Measurements from ENCODE around the gene SYT8.
"Not testable (repeated sequence)": the region's sequence is repeated elsewhere in the genome, so short reads cannot be mapped to it uniquely, and the experiment has no call there.

Gene SYT8

DNA sequence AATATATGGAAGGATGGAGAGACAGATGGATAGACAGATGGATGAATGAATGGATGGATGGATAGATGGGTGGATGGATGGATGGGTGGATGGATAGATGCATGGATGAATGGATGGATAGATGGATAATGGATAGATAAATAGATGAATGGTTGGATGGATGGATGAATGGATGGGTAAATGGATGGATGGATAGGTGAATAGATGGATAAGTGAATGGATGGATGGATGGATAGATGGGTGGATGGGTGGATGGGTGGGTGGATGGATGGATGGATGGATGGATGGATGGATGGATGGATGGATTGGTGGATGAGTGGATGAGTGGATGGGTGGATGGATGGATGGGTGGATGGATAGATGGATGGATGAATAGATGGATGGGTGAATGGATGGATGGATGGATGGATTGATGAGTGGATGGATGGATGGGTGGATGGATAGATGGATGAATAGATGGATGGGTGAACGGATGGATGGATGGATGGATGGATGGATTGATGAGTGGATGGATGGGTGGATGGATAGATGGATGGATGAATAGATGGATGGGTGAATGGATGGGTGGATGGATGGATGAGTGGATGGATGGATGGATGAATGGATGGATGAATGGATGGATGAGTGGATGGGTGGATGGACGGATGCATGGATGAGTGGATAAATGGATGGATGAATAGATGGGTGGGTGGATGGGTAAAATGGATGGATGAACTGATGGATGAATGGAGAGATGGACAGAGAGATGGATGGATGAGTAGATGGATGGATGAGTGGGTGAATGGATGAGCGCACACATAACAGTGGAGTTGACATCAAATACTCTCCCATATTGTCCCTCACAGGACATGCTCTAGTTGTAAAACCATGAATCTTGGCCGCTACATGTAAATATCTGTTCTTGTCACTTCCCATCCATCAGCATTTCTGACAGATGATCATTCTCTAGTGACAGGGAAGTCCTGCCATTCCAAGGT is 26.9 kb downstream of the SYT8 start:
- DNase-seq: no peak

DNA sequence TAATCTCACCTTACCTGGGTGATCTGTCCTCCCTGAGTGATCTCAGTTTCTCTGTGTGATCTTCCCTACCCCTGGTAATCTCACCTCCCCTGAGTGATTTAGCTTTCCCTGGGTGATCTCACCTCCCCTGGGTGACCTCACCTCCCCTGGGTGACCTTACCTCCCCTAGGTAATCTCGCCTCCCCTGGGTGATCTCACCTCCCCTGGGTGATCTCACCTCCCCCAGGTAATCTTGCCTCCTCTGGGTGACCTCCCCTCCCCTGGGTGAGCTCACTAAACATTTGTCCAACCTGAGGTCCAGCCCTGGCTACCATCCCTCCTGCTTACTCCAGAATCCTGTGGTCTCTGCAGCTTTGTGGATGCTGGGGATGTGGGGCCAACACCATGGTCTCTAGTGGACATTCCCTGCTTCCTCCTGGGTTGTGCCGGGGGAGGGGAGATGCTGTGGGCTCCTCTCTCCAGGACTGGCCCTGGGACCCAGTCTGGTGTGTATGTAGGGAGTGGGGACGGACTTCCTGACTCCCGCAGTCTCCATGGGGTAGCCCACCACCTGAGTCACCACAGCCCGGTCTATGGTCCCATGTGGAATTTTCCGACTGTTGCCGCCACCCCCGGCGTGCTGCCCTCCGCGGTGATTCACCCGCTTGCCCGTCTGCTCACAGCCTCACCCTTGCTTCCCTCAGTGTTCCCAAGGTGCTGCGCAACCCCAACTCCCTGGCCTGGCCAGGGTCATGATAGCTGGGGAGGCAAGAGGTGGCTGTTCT is 28.0 kb downstream of the SYT8 start:
- DNase-seq: no peak

DNA sequence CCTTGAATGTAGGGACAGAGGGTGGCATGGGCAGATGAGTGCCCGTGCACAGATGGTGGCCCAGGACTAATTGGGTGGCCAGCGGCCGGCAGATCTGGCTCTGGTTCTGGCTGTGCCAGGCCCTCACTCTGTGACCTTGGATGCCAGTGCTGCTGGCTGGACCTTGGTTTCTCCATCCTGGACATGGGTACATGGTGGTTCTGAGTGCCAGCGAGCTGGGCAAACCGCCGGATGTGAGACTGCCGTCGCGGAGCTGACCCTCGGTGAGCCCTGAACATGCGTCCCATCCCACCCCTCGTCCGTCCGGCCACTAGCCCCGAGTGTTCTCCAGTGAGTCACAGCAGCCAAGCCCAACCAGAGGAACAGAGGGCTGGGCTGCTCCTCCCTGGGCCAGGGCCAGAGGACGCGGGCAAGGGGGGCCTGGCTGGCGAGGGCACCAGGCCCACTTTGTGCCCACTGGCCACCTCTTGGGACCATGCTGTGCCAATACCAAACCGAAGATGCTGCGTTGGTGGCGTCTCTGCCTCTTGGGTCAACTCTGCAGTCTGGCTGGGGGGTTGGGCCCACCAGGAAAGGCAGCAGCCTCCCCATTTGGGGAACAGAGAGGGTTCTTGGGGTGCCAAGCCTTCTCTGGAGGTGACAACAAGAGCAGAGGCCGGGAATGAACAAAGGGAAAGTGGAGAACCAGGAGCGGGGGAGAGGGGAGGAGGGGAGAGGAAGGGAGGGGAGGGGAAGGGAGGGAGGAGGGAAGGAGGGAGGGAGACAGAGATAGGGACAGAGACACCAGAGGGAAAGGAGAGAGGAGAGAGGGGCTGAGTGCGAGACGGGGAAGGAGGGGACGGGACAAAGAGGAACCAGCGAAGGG is 28.8 kb downstream of the SYT8 start:
- no peak for DNase-seq

DNA sequence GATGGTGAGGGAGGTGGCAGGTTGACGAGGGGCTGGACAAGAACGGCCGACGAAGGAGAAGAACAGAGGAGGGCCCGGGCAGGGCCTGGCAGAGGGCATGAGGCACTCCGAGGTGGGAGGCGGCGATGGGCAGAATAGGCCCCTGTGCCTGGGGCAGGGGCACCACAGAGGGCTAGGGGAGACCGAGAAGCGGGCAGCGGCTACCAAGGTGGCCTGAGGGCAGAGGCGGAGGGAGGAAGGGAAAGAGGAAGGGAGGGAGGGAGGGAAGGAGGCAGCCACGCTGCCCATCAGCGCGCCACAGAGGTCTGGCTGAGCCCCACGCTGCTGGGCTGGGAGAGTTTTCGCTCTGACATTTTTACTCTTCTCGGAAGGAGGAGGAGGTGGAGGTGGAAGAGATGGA is 29.4 kb downstream of the SYT8 start:
- DNase-seq: no peak

DNA sequence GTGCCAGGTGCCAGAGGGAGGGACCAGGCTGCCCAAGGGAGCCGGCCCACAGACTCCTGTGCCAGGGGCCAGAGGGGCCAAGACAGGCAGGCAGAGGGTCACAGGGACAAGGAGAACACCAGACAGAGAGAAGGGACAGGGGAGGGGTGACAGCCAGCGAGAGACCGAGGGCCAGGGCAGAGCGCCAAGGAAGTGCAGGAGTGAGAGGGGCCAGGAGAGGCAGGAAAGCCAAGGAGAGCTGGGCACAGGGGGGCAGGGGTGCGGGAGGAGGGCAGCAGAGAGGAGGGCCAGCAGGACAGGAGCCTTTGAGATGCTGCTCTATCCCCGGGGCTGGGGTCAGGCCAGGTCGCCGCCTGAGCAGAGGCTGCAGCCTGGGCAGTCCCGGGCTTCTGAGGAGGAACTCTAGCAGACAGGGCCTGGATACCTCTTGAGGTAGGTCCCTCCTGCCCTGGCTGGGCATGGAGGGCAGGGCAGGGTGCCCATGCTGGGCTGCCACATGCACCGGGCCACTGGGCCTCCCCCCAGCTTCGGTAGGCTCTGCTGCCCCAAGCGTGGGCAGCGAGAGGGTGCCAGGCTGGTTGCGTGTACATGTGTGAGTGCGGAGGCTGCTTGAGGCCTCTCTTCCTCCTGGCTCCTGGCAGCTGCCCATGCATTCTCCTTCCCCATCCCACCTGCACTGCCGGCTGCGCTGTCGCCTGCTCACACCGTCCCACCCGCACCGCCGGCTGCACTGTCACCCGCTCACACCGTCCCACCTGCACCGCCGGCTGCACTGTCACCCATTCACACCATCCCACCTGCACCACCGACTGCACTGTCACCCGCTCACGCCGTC is 30.3 kb downstream of the SYT8 start:
- no peak for DNase-seq

DNA sequence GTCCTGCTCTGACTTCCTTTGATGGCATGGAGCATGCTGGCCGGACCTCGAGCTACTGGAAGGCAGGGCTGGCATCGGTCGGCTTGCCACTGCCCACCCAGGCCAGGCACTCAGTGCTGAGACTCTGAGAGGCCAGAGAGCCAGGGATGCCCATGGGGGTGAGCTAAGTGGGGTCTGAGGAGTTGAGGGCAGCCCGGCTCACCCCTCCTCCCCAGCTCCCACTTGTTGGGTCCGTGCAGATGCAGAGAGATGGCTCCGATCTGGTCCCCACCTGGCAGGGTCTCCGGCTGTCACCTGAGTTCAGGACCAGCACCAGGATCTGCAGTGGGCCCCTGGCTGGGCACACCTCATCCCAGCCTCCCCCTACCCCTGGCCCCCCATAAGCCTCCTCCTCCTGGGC is 31.4 kb downstream of the SYT8 start:
- DNase-seq: no peak

DNA sequence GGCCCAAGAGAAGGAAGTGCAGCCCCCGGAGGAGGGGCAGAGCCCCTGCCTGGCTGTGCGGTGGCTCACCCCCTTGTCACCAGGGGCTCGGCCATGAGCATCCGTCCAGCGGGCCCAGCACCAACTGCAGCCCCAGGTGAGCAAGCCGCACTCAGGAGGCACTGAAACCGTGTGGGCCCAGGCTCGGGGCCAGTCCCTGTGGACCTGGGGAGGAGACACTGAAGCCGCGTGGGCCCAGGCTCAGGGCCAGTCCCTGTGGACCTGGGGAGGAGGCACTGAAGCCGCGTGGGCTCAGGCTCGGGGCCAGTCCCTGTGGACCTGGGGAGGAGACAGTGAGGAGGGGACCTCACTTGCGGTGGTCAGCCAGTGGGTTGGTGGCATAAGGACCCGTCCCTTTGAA is 32.0 kb downstream of the SYT8 start:
- no peak for DNase-seq

DNA sequence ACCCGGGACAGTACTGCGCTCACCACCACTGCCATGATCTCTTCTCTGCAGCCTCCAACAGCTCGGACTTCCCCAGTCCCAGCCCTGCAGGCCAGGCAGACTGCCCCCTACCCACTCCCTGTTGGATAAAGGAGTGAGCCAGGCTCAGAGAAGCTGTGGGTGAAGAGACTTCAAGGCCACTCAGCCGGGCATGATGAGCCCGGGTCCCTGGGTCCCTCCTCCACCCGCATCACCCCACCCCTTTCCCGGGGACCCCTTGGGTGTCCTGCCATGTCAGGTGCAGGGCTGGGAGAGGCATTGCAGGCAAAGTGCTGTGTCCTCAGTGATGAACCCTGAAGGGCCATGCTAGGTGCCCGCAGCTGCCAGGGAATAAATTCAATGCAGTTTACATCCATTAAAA is 32.6 kb downstream of the SYT8 start:
- no peak for DNase-seq

DNA sequence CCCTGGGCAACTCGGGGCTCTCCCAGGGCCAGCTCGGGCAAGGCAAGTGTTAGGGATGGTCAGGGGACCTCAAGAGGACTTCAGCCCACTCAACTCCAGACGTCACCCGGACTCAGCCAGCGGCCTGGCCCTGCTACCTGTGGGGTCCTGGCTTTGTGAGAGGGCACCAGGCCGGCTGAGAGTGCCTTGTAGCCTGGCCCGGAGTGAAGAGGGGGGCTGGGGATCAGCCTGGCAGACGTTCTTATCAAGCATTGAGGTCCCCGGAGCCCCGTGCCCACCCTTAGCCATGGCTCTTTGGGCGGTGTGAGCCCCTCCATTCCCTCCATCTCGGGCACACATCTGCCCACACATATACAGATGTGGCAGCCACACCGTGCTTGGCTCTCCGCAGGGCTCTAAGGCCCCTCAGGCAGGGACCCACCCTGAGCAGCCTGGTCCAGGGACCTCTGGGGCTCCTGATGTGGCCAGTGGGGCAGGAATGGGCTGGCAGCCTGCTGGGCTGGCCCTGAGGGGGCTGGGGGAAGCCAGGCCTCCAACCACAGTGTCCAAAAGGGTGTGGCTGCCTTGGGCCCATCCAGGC is 33.4 kb downstream of the SYT8 start:
- DNase-seq: no peak

DNA sequence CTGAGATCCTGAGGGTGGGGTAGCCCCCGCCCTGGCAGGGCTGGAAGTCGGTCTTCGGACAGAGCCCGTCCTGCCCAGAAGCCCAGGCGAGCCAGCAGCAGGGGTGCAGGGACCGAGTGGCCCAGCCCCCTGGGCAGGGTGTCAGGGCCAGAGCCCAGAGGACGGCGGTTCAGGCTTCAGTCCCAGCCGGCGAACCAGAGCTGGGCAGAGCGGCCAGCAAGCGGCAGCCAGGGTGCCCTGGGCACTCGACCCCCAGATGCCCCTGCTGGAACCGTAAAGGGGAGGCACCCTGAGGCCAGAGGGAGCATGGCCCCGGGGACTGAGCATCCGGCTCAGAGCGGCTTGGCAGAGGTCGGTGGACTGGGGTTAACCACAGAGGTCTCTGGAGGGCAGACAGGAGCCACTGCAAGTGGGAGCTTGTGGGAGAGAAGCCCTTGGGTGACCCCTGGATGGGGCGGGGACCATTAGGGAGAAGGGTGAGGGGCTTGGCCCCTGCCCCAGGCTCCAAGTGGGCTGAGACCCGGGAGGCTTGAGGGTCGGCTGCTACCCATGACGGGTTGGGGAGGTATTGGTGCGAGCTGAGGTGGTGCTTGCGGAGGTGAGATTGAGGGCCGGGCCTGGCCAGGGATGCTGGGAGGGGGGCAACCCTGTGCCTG is 34.0 kb downstream of the SYT8 start:
- no peak for DNase-seq

DNA sequence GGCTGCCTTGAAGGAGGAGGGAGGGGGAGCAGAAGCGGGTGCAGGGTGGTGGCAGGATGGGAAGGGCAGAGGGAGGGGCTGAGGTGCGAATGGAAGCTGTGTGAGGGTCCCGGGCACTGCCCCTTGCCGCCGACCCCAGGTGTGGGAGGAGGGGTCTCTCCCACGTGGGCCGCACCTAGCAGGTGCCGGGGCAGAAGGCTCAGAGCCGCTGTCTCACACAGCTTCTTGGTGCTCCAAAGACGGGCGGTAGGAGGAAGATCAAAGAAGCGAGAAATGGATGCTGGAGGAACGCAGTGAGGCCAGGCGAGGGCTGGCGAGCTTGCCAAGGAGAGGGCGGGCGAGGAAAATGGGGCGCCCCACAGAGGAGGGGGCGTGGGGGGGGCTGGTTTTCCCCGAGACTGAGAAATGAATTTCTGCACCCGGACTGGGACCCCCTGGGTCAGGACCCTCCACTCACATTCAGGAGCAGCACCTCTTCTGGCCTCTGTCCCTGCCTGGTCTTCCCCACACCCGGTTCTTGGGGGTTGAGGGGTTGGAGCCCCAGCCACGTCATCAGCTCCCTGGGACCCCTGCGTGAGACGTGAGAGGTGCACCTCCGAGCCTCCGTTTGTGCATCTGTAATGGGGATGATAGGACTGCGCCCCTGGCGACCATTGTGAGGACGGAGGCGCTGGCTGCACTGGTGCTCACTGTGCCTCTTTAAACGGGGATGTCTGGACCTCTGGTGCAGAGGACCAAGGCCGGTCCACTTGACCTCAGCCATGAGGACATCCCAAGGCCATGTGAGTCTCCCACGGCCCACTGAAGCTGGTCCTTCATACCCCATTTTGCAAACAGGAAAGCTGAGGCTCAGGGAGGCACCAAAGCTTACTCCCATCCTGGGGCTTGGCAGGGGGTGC is 34.9 kb downstream of the SYT8 start:
- DNase-seq: no peak

DNA sequence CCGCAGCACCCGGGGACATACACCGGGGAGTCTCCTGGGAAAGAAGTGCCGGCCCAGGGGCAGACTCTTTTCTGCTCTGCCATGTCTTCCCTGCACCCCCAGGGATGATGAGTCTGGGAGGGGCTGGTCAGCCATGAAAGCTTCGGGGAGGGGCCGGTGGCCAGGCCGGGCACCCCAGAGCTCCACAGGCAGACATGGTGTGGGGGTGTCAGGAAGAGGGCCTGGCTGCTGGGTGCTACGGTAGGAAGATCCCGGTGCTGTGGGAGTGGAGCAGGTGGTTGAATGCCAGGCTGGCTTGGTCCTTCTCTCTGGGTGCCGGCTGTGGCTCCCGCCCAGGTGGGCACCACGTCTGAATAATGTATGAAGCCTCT is 35.5 kb downstream of the SYT8 start:
- no peak for DNase-seq

DNA sequence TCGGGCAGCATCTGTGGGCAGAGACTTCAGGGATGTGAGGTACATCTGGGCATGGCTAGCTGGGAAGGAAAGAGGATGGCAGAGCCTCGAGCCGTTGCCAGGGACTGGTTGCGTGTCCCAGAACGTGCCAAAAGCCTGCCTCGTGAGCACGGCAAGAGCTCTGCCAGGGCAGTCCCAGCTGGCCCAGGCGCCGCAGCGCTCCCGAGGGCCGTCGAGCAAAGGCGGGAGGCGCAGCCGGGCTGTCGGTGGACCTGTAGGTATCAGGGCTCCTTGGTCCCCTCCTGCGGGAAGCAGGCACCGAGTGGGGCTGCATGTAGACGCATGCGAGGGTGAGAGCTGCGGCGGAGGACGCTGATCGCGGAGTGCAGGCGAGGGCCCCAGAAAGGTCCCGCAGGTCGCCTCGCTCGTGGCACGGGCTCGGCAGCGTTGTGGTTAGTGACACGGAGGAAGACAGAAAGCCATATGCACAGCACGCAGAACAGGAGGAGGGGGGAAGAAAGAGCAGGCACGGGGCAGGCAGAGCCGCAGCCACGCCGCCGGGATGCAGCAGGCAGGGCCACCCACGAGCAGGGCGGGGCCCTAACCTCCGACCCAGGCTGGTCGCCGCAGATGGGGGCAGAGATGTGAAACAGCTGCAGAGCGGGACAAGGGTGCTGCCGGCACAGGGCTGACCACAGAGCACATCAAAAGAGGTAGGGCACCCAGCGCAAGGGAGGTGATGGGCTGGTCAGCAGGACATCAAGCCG is 36.1 kb downstream of the SYT8 start:
- DNase-seq: peak in 1 of 2 experiments; percentile 45

DNA sequence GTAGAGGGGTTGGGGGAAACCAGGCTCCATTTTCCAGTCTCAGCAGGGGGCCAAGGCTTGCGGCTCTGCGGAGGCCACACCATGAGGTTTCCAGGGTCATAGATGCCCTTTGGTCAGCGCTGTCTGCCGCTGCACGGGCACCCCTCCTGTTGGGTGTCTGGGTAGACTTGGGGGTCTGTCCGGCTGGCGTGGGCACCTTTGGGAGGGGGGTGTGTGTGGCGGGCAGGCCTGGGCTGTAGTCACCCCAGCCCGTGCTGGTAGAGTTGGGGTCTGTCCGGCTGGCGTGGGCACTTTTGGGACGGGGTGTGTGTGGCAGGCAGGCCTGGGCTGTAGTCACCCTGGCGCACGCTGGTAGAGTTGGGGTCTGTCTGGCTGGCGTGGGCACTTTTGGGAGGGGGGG is 36.7 kb downstream of the SYT8 start:
- DNase-seq: no peak

DNA sequence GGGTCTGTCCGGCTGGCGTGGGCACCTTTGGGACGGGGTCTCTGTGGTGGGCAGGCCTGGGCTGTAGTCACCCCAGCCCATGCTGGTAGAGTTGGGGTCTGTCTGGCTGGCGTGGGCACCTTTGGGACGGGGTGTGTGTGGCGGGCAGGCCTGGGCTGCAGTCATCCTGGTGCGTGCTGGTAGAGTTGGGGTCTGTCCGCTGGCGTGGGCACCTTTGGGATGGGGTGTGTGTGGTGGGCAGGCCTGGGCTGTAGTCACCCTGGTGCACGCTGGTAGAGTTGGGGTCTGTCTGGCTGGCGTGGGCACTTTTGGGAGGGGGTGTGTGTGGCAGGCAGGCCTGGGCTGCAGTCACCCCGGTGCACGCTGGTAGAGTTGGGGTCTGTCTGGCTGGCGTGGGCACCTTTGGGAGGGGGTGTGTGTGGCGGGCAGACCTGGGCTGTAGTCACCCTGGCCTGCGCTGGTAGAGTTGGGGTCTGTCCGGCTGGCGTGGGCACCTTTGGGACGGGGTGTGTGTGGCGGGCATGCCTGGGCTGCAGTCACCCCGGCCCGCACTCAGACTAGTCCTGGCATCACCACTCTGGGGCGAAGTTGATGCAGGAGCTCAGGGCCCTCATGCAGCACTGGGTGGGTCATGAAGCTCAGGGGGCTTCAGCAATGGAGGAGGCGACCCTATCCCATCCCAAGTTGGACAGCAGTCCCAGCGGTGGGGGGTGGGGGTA is 37.6 kb downstream of the SYT8 start:
- DNase-seq: no peak

DNA sequence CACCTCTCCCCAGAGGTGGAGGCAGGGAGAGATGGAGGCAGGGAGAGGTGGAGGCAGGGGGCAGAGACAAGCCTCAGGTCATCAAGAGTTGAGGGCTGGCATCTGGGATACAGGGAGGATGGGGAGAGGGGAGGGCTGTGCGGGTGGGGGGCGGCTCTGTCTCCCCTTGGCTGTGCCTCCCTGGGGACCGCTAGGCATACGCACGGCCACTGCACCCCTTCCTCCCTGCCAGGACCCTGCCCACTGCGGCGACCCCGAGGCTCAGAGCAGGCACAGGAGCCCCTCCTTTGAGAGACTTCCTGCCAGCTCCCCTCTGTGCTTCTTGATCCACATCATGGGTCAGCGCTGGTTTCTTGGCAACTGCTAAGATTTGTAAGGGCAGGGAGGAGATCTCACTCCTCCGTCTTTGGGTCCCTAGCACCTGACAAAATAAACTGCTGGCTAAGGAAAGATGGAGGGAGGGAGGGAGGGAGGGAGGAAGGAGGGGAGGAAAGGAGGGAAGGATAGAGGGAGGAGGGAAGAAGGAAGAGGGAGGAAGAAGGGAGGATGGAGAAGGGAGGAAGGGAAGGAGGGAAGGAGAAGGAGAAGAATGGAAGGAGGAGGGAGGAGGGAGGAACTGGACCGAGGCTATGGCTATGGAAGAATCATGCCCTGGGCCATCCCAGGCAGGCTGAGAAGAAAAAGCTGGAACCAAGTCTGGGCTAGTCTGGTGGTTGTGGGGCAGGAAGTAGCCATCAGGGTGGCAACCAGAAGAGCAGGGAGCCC is 38.4 kb downstream of the SYT8 start:
- no peak for DNase-seq

DNA sequence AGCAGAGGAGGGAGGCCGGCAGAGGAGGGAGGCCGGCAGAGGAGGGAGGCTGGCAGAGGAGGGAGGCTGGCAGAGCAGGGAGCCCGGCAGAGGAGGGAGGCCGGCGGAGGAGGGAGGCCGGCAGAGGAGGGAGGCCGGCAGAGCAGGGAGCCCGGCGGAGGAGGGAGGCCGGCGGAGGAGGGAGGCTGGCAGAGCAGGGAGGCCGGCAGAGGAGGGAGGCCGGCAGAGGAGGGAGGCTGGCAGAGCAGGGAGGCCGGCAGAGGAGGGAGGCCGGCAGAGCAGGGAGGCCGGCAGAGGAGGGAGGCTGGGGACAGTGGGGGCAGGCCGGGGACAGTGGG is 39.0 kb downstream of the SYT8 start:
- DNase-seq: not testable (repeated sequence)

Measured in activated CD4-positive, alpha-beta T cell treated with anti-CD3 and anti-CD28 coated beads, Interleukin-2, amount 50 U/mL, for 48 hours (primary cell).